Fibroblast of pulmonary artery (primary cell): ENCODE results near the gene KRTCAP3.

Experiments
- DNase-seq: peaks from one replicate; pipeline ENCODE4 v3.0.0-alpha.2; 2010; ENCODE audit warnings: low read depth
- H3K4me3 ChIP-seq: replicated peaks from 2 replicates; pipeline ENCODE4 v1.5.1; 2011; ENCODE audit warnings: low read depth, mild to moderate bottlenecking, control low read depth, low read length, moderate library complexity
- CTCF ChIP-seq: IDR thresholded peaks from 2 replicates; pipeline ENCODE4 v1.5.1; 2011; ENCODE audit warnings: mild to moderate bottlenecking, control low read depth, low read length, inconsistent platforms; ENCODE audit errors: missing control alignments

KRTCAP3 gene

GRCh38 chr2:27427863-27428212, 14.3 kb upstream of the KRTCAP3 start:
- TF ChIP-seq CTCF, result no peak
- peak overlapping the region; percentile 86 for H3K4me3 ChIP-seq

GRCh38 chr2:27428213-27428977, 13.8 kb upstream of the KRTCAP3 start, which contains the start of gene NRBP1:
TSS of gene NRBP1 (plus strand) at chr2:27428631. CDS start at chr2:27433274, 4,643 bp downstream.
- DNase-seq, result peak; percentile 86
- H3K4me3 ChIP-seq, result peak within 1 kb of the TSS; percentile 86
- TF ChIP-seq CTCF, result no peak

More at GRCh38 chr2:27427863-27428212, 14.3 kb upstream of the KRTCAP3 start:
- DNase-seq, result no peak

GRCh38 chr2:27428978-27429541, 13.1 kb upstream of the KRTCAP3 start:
- peak overlapping the region; percentile 86 for H3K4me3 ChIP-seq

GRCh38 chr2:27431395-27431794, 10.8 kb upstream of the KRTCAP3 start:
- TF ChIP-seq CTCF, result no peak
- no peak overlapping the region for H3K4me3 ChIP-seq
- peak; percentile 52 for DNase-seq

More at GRCh38 chr2:27428978-27429541, 13.1 kb upstream of the KRTCAP3 start:
- no peak for TF ChIP-seq CTCF
- peak; percentile 85 for DNase-seq

- H3K4me3 ChIP-seq, result no peak overlapping the region
Measured at GRCh38 chr2:27435628-27436027, 6.6 kb upstream of the KRTCAP3 start.

GRCh38 chr2:27441226-27441926, 805 bp upstream of the KRTCAP3 start:
- DNase-seq, result no peak
- H3K4me3 ChIP-seq, result no peak overlapping the region
- TF ChIP-seq CTCF, result no peak

More at GRCh38 chr2:27435628-27436027, 6.6 kb upstream of the KRTCAP3 start:
- no peak for TF ChIP-seq CTCF
- DNase-seq, result no peak
